Choroid plexus epithelial cell (primary cell): ENCODE data around the gene FARP2.
"Not testable (repeated sequence)": the region's sequence is repeated elsewhere in the genome, so short reads cannot be mapped to it uniquely, and the experiment has no call there.

Experiments
- DNase-seq: peaks from one replicate; pipeline ENCODE4 v3.0.0-alpha.2; 2010; ENCODE audit warnings: low read depth
- H3K4me3 ChIP-seq: 2 replicates; pipeline ENCODE4 v1.5.1; 2011; ENCODE audit warnings: low read depth, mild to moderate bottlenecking, control low read depth, low read length, moderate library complexity
- TF ChIP-seq, protein P1 (sequence below): conservative IDR thresholded peaks from 2 replicates; pipeline ENCODE4 v1.5.1; 2011; ENCODE audit warnings: low read depth, mild to moderate bottlenecking, control low read depth, inconsistent platforms, low read length, moderate library complexity

Gene FARP2

GRCh38 chr2:241516520-241516965, 160.5 kb downstream of the FARP2 start:
- DNase-seq: no peak
- H3K4me3 ChIP-seq: no peak overlapping the region
- TF ChIP-seq, protein P1, sequence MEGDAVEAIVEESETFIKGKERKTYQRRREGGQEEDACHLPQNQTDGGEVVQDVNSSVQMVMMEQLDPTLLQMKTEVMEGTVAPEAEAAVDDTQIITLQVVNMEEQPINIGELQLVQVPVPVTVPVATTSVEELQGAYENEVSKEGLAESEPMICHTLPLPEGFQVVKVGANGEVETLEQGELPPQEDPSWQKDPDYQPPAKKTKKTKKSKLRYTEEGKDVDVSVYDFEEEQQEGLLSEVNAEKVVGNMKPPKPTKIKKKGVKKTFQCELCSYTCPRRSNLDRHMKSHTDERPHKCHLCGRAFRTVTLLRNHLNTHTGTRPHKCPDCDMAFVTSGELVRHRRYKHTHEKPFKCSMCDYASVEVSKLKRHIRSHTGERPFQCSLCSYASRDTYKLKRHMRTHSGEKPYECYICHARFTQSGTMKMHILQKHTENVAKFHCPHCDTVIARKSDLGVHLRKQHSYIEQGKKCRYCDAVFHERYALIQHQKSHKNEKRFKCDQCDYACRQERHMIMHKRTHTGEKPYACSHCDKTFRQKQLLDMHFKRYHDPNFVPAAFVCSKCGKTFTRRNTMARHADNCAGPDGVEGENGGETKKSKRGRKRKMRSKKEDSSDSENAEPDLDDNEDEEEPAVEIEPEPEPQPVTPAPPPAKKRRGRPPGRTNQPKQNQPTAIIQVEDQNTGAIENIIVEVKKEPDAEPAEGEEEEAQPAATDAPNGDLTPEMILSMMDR: no peak

DNA sequence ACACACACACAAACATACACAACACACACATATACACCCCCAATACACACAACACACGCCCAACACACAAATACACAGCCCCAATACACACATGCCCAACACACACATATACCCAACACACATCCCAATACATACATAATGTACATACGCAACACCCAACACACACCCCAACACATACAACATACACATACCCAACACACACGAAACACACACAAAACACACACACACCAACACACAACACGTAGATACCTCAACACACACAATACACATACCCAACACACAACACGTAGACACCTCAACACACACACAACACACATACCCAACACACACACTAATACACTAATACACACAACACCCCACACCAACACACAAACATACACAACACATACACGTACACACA, 161.2 kb downstream of the FARP2 start:
- TF ChIP-seq, protein P1: no peak
- H3K4me3 ChIP-seq: no peak overlapping the region
- no peak for DNase-seq

- DNase-seq: no peak
- TF ChIP-seq, protein P1: no peak
- H3K4me3 ChIP-seq: no peak overlapping the region
These were observed 163.6 kb downstream of the FARP2 start for GRCh38 chr2:241519669-241520068.

GRCh38 chr2:241522477-241522876, 166.4 kb downstream of the FARP2 start:
- no peak for DNase-seq
- H3K4me3 ChIP-seq: no peak overlapping the region
- TF ChIP-seq, protein P1: no peak

GRCh38 chr2:241525818-241526780, 170.0 kb downstream of the FARP2 start:
- DNase-seq, H3K4me3 ChIP-seq: not testable (repeated sequence)

DNA sequence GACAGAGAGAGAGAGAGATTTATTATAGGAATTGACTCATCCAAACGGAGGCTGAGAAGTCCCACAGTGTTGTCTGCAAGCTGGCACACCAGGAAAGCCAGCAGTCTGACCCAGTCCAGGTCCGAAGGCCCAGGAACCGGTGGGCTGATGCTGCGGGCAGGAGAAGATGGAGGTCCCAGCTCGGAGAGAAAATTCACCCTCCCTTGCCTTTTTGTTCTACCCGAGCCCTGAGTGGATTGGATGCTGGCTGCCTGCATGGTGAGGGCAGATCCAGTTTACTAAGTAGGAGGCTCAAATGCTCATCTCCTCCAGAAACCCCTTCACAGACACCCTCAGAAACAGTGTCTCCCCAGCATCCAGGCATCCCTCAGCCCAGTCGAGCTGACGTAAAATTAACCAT, 174.5 kb downstream of the FARP2 start:
- DNase-seq: no peak
- H3K4me3 ChIP-seq: no peak overlapping the region
- TF ChIP-seq, protein P1: no peak

DNA sequence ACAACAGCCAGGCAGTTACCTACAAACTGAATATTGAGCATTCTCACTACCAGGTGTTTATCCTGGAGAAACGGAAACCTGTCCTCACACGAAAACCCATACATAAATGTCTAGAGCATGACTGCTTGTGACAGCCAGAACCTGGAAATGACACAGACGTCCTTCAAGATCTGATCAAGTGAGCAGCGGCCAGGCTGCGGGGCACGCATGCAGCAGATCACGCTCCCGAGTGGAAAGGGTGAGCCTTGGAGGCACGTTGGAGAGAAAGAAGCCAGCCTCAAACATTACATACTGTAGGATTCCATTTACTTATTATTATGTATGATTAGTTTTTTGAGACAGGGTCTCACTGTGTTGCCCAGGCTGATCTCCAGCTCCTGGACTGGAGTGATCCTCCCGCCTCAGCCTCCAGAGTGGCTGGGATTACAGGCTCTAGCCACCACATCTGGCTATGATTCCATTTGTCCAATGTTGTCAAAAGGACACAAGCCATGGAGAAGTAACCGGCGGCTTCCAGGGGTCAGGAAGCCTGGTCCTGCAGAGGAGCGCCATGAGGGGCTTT, 175.2 kb downstream of the FARP2 start:
- DNase-seq: no peak
- H3K4me3 ChIP-seq: no peak overlapping the region
- TF ChIP-seq, protein P1: no peak
